ENCODE measurements around the gene HPN. TPM values are rescaled to one million over a fixed set of nuclear protein-coding genes. Genes with fewer than 3 reads are reported as not detected.

The HPN gene
- total and polyA plus RNA-seq, 2 experiments from 2014 or later: 14.0 to 17.4 TPM

DNA sequence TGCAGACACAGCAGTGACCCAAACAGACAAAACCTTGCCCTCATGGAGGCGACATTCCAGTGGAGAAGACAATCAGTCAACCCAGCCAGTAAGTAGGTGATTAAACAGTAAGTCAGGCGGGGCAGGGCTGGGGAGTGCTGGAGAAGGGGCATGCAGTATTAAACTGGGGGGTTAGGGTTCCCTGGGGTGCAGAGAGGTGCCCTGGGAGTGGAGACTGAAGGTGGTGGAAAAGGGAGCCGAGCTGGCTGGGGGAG, 42.9 kb downstream of the HPN start:
- peaks cover 6% of the 10 kb centered on the region; the same call in 2 of the 3 replicates for H3K4me1 Mint-ChIP-seq
- Histone ChIP-seq H3K27ac (ENCODE audit: low read depth) (no peak overlapping the region), H3K4me3 (no peak overlapping the region), H3K36me3 (ENCODE audit: insufficient read depth) (no peaks in the 10 kb centered on the region; the same call in 1 of the 2 replicates), H2AFZ (peak overlapping the region; percentile 81; the same call in 1 of the 2 replicates), H3K4me2 (no peak overlapping the region), H3K79me2 (replicated peaks; ENCODE audit: insufficient read depth) (no peaks in the 10 kb centered on the region), H3K27me3 (ENCODE audit: insufficient read depth) (no peaks in the 10 kb centered on the region), H4K20me1 (replicated peaks; ENCODE audit: insufficient read depth) (no peaks in the 10 kb centered on the region), H3F3A (replicated peaks; ENCODE audit: low read depth) (0 out of 2 replicates have a peak, but pooled peaks cover 4% of the 10 kb centered on the region), H3K9me2 (ENCODE audit: insufficient read depth) (no peaks in the 10 kb centered on the region), H3K4me1 (ENCODE audit: insufficient read depth) (no peaks in the 10 kb centered on the region)
- ATAC-seq (peak; percentile 53), DNase-seq (ENCODE audit: low spot score) (no peak)
- H3K36me3 Mint-ChIP-seq (ENCODE audit: low read depth): peaks cover 3% of the 10 kb centered on the region; the same call in 2 of the 3 replicates
- peaks cover 22% of the 10 kb centered on the region for H3K27me3 Mint-ChIP-seq (ENCODE audit: insufficient read depth, low read depth, poor library complexity)
- H3K4me3 Mint-ChIP-seq: no peak overlapping the region
- TF ChIP-seq ZNF114 (CRISPR knock-in tag; IDR thresholded peaks at IDR 0.05) (no peak), POLR2AphosphoS5 (IDR thresholded peaks at IDR 0.05; ENCODE audit: low read depth) (no peak), EZH2 (IDR thresholded peaks at IDR 0.05; ENCODE audit: low read depth, unreplicated experiment) (no peak), ZNF331 (CRISPR knock-in tag; IDR thresholded peaks at IDR 0.05; ENCODE audit: low read depth) (no peak), EZH2phosphoT487 (IDR thresholded peaks at IDR 0.05; ENCODE audit: unreplicated experiment) (no peak), CREB1 (CRISPR knock-in tag; IDR thresholded peaks at IDR 0.05; ENCODE audit: low read depth) (no peak), JUNB (IDR thresholded peaks at IDR 0.05; ENCODE audit: unreplicated experiment) (no peak), NANOG (IDR thresholded peaks at IDR 0.05; ENCODE audit: borderline replicate concordance) (no peak), STAT1 (IDR thresholded peaks at IDR 0.05; ENCODE audit: unreplicated experiment) (no peak)
- TF ChIP-seq, protein P1, sequence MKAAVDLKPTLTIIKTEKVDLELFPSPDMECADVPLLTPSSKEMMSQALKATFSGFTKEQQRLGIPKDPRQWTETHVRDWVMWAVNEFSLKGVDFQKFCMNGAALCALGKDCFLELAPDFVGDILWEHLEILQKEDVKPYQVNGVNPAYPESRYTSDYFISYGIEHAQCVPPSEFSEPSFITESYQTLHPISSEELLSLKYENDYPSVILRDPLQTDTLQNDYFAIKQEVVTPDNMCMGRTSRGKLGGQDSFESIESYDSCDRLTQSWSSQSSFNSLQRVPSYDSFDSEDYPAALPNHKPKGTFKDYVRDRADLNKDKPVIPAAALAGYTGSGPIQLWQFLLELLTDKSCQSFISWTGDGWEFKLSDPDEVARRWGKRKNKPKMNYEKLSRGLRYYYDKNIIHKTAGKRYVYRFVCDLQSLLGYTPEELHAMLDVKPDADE (IDR thresholded peaks at IDR 0.05): no peak
- TF ChIP-seq, protein P2, sequence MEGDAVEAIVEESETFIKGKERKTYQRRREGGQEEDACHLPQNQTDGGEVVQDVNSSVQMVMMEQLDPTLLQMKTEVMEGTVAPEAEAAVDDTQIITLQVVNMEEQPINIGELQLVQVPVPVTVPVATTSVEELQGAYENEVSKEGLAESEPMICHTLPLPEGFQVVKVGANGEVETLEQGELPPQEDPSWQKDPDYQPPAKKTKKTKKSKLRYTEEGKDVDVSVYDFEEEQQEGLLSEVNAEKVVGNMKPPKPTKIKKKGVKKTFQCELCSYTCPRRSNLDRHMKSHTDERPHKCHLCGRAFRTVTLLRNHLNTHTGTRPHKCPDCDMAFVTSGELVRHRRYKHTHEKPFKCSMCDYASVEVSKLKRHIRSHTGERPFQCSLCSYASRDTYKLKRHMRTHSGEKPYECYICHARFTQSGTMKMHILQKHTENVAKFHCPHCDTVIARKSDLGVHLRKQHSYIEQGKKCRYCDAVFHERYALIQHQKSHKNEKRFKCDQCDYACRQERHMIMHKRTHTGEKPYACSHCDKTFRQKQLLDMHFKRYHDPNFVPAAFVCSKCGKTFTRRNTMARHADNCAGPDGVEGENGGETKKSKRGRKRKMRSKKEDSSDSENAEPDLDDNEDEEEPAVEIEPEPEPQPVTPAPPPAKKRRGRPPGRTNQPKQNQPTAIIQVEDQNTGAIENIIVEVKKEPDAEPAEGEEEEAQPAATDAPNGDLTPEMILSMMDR (conservative IDR thresholded peaks at IDR 0.05; ENCODE audit: low read depth in 2 of 2): no peak; a peak in 1 of 4 replicates
- TF ChIP-seq, protein P3, sequence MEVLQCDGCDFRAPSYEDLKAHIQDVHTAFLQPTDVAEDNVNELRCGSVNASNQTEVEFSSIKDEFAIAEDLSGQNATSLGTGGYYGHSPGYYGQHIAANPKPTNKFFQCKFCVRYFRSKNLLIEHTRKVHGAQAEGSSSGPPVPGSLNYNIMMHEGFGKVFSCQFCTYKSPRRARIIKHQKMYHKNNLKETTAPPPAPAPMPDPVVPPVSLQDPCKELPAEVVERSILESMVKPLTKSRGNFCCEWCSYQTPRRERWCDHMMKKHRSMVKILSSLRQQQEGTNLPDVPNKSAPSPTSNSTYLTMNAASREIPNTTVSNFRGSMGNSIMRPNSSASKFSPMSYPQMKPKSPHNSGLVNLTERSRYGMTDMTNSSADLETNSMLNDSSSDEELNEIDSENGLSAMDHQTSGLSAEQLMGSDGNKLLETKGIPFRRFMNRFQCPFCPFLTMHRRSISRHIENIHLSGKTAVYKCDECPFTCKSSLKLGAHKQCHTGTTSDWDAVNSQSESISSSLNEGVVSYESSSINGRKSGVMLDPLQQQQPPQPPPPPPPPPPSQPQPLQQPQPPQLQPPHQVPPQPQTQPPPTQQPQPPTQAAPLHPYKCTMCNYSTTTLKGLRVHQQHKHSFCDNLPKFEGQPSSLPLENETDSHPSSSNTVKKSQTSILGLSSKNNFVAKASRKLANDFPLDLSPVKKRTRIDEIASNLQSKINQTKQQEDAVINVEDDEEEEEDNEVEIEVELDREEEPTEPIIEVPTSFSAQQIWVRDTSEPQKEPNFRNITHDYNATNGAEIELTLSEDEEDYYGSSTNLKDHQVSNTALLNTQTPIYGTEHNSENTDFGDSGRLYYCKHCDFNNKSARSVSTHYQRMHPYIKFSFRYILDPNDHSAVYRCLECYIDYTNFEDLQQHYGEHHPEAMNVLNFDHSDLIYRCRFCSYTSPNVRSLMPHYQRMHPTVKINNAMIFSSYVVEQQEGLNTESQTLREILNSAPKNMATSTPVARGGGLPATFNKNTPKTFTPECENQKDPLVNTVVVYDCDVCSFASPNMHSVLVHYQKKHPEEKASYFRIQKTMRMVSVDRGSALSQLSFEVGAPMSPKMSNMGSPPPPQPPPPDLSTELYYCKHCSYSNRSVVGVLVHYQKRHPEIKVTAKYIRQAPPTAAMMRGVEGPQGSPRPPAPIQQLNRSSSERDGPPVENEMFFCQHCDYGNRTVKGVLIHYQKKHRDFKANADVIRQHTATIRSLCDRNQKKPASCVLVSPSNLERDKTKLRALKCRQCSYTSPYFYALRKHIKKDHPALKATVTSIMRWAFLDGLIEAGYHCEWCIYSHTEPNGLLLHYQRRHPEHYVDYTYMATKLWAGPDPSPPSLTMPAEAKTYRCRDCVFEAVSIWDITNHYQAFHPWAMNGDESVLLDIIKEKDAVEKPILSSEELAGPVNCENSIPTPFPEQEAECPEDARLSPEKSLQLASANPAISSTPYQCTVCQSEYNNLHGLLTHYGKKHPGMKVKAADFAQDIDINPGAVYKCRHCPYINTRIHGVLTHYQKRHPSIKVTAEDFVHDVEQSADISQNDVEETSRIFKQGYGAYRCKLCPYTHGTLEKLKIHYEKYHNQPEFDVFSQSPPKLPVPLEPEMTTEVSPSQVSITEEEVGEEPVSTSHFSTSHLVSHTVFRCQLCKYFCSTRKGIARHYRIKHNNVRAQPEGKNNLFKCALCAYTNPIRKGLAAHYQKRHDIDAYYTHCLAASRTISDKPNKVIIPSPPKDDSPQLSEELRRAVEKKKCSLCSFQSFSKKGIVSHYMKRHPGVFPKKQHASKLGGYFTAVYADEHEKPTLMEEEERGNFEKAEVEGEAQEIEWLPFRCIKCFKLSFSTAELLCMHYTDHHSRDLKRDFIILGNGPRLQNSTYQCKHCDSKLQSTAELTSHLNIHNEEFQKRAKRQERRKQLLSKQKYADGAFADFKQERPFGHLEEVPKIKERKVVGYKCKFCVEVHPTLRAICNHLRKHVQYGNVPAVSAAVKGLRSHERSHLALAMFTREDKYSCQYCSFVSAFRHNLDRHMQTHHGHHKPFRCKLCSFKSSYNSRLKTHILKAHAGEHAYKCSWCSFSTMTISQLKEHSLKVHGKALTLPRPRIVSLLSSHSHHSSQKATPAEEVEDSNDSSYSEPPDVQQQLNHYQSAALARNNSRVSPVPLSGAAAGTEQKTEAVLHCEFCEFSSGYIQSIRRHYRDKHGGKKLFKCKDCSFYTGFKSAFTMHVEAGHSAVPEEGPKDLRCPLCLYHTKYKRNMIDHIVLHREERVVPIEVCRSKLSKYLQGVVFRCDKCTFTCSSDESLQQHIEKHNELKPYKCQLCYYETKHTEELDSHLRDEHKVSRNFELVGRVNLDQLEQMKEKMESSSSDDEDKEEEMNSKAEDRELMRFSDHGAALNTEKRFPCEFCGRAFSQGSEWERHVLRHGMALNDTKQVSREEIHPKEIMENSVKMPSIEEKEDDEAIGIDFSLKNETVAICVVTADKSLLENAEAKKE (CRISPR knock-in tag; IDR thresholded peaks at IDR 0.05): no peak
- TF ChIP-seq, protein P4, sequence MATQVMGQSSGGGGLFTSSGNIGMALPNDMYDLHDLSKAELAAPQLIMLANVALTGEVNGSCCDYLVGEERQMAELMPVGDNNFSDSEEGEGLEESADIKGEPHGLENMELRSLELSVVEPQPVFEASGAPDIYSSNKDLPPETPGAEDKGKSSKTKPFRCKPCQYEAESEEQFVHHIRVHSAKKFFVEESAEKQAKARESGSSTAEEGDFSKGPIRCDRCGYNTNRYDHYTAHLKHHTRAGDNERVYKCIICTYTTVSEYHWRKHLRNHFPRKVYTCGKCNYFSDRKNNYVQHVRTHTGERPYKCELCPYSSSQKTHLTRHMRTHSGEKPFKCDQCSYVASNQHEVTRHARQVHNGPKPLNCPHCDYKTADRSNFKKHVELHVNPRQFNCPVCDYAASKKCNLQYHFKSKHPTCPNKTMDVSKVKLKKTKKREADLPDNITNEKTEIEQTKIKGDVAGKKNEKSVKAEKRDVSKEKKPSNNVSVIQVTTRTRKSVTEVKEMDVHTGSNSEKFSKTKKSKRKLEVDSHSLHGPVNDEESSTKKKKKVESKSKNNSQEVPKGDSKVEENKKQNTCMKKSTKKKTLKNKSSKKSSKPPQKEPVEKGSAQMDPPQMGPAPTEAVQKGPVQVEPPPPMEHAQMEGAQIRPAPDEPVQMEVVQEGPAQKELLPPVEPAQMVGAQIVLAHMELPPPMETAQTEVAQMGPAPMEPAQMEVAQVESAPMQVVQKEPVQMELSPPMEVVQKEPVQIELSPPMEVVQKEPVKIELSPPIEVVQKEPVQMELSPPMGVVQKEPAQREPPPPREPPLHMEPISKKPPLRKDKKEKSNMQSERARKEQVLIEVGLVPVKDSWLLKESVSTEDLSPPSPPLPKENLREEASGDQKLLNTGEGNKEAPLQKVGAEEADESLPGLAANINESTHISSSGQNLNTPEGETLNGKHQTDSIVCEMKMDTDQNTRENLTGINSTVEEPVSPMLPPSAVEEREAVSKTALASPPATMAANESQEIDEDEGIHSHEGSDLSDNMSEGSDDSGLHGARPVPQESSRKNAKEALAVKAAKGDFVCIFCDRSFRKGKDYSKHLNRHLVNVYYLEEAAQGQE (IDR thresholded peaks at IDR 0.05; ENCODE audit: unreplicated experiment): no peak
- H3K27ac Mint-ChIP-seq: no peak overlapping the region
- H3K9me3 Mint-ChIP-seq: peaks cover 4% of the 10 kb centered on the region; the same call in 2 of the 3 replicates

Data from GM23338 (cell line).